HepG2 (cell line): ENCODE data around the gene TRAK1. TPM values are rescaled to one million over a fixed set of nuclear protein-coding genes. Genes with fewer than 3 reads are reported as not detected.

Experiments used
- ATAC-seq: fragments of 200-7000 bp; cut with Tn5 transposase; 3 replicates; pipeline ENCODE4 v1.9.1; 2020; ENCODE audit warnings: mild to moderate bottlenecking, moderate library complexity
- BruUV-seq: library from RNA; stranded (reverse); fragments of 400-500 nt; replicated peaks from 2 replicates; lab custom pipeline; 2021; lab: Mats Ljungman, UMichigan
- CTCF ChIA-PET: fragments of 300-600 bp; formaldehyde crosslinking; extraction: SDS; loops from one replicate; lab custom pipeline; 2021; ENCODE audit warnings: low total read pairs, inconsistent platforms, low intra/inter-chr PET ratio; lab: Yijun Ruan, JAX
- POLR2A ChIA-PET: fragments of 350-600 bp; sonication (Branson Sonifier 250); formaldehyde crosslinking; loops from one replicate; lab custom pipeline; 2020; ENCODE audit warnings: antibody characterized with exemption, inconsistent platforms; lab: Yijun Ruan, JAX
- DNase-seq: peaks from one replicate; pipeline ENCODE4 v3.0.0-alpha.2; 2015; ENCODE audit warnings: low spot score
- FAIRE-seq: peaks from 3 replicates; lab custom pipeline; 2011; peaks lifted over from hg19 to GRCh38; lab: Jason Lieb, UNC
- H2AFZ ChIP-seq: one replicate; pipeline ENCODE4 v1.6.1; 2011; ENCODE audit warnings: low read length, inconsistent platforms
- H3K27ac ChIP-seq: fragments of 300-600 bp; 3 replicates; pipeline ENCODE4 v1.8.0; 2011; ENCODE audit warnings: mixed run types, mild to moderate bottlenecking, mixed read lengths, low read length, inconsistent platforms; ENCODE audit not compliant: insufficient read depth; ENCODE audit errors: extremely low read length
- H3K27me3 ChIP-seq, 2 experiments: fragments of 200-600 bp in 1 of 2; 2 replicates in 1 of 2; 3 replicates in 1 of 2; pipeline versions ENCODE4 v1.6.0 to v1.8.0; 2011; ENCODE audit warnings: low read length in 2 of 2, mild to moderate bottlenecking in 2 of 2, moderate library complexity in 2 of 2, inconsistent platforms in 1 of 2; ENCODE audit not compliant: insufficient read depth in 2 of 2, control insufficient read depth in 1 of 2
- H3K36me3 ChIP-seq, 2 experiments: fragments of 200-600 bp in 1 of 2; replicated peaks in 1 of 2; 2 replicates in 1 of 2; 3 replicates in 1 of 2; pipeline versions ENCODE4 v1.5.1 to v1.8.0; 2011; ENCODE audit warnings: low read length in 2 of 2, inconsistent platforms in 1 of 2; ENCODE audit not compliant: insufficient read depth in 2 of 2, control insufficient read depth in 1 of 2
- H3K4me1 ChIP-seq: 2 replicates; pipeline ENCODE4 v1.5.1; 2012; ENCODE audit warnings: low read length, inconsistent platforms; ENCODE audit not compliant: insufficient read depth
- H3K4me2 ChIP-seq: 2 replicates; pipeline ENCODE4 v1.6.0; 2011; ENCODE audit warnings: low read depth, low read length, inconsistent platforms
- H3K4me3 ChIP-seq, 3 experiments: fragments of 200-600 bp in 1 of 3; sonication (generic), shearing (Covaris generic) in 1 of 3; replicated peaks in 1 of 3; 2 replicates each; pipeline ENCODE4 v1.5.1; 2011 to 2016; ENCODE audit warnings: low read length in 3 of 3, inconsistent platforms in 2 of 3, low read depth in 2 of 3, mild to moderate bottlenecking in 2 of 3, control low read depth in 1 of 3, mixed read lengths in 1 of 3; ENCODE audit not compliant: insufficient read depth in 1 of 3
- H3K79me2 ChIP-seq: one replicate; pipeline ENCODE4 v1.6.1; 2011; ENCODE audit warnings: low read length, inconsistent platforms; ENCODE audit not compliant: insufficient read depth
- H3K9ac ChIP-seq: 2 replicates; pipeline ENCODE4 v1.6.0; 2011; ENCODE audit warnings: mild to moderate bottlenecking, low read depth, low read length, inconsistent platforms; ENCODE audit not compliant: insufficient read depth
- H3K9me3 ChIP-seq: 2 replicates; pipeline ENCODE4 v1.5.1; 2012; ENCODE audit warnings: mild to moderate bottlenecking, low read length
- H4K20me1 ChIP-seq: 2 replicates; pipeline ENCODE4 v1.6.0; 2011; ENCODE audit warnings: inconsistent platforms, mild to moderate bottlenecking, low read length, moderate library complexity; ENCODE audit not compliant: insufficient read depth
- MAX ChIP-seq: IDR thresholded peaks from 2 replicates; pipeline ENCODE4 v1.6.1; 2012; ENCODE audit warnings: inconsistent platforms
- MYNN ChIP-seq: sonication (generic); formaldehyde crosslinking; IDR thresholded peaks from 2 replicates; pipeline ENCODE4 v1.4.0; 2020; ENCODE audit warnings: mild to moderate bottlenecking, low read depth, missing genetic modification reagents
- NCOA5 ChIP-seq: sonication (generic); formaldehyde crosslinking; IDR thresholded peaks from 2 replicates; pipeline ENCODE4 v1.4.0; 2020; ENCODE audit warnings: missing genetic modification reagents
- NFYC ChIP-seq: IDR thresholded peaks from 2 replicates; pipeline ENCODE4 v1.6.1; 2016; ENCODE audit warnings: missing genetic modification reagents, missing compliant biosample characterization
- PHF20 ChIP-seq: sonication (generic); formaldehyde crosslinking; IDR thresholded peaks from 2 replicates; pipeline ENCODE4 v1.5.0; 2020; ENCODE audit warnings: mild to moderate bottlenecking, missing genetic modification reagents
- PLRG1 ChIP-seq: fragments of 450-650 bp; conservative IDR thresholded peaks from 2 replicates; pipeline ENCODE4 v1.6.1; 2016
- PRDM15 ChIP-seq: sonication (generic); formaldehyde crosslinking; IDR thresholded peaks from 2 replicates; pipeline ENCODE4 v1.4.0; 2020; ENCODE audit warnings: missing genetic modification reagents
- RNF219 ChIP-seq: sonication (generic); formaldehyde crosslinking; IDR thresholded peaks from 2 replicates; pipeline ENCODE4 v1.5.0; 2020; ENCODE audit warnings: mild to moderate bottlenecking, missing genetic modification reagents
- TIGD3 ChIP-seq: sonication (generic); formaldehyde crosslinking; IDR thresholded peaks from 2 replicates; pipeline ENCODE4 v1.5.1; 2020; ENCODE audit warnings: mild to moderate bottlenecking, missing genetic modification reagents, borderline replicate concordance
- TMF1 ChIP-seq: sonication (generic); formaldehyde crosslinking; IDR thresholded peaks from 2 replicates; pipeline ENCODE4 v1.8.1; 2022; ENCODE audit warnings: low read depth, missing genetic modification reagents
- ZBTB42 ChIP-seq: sonication (generic); formaldehyde crosslinking; IDR thresholded peaks from 2 replicates; pipeline ENCODE4 v1.5.0; 2020; ENCODE audit warnings: mild to moderate bottlenecking, missing genetic modification reagents
- ZNF143 ChIP-seq: sonication (generic); formaldehyde crosslinking; IDR thresholded peaks from 2 replicates; pipeline ENCODE4 v1.4.0; 2020; ENCODE audit warnings: missing genetic modification reagents
- ZNF24 ChIP-seq: fragments of 450-650 bp; IDR thresholded peaks from 2 replicates; pipeline ENCODE4 v1.6.1; 2017; ENCODE audit warnings: antibody characterized with exemption, mild to moderate bottlenecking
- ZUFSP ChIP-seq: sonication (generic); formaldehyde crosslinking; IDR thresholded peaks from 2 replicates; pipeline ENCODE4 v1.9.0; 2021; ENCODE audit warnings: missing genetic modification reagents, mild to moderate bottlenecking, borderline replicate concordance
- WGBS: methylation state at CpG from one replicate; pipeline ENCODE4 v1.1.6; 2017; ENCODE audit warnings: low lambda C conversion rate; 5-methylcytosine and 5-hydroxymethylcytosine counted together
- in situ Hi-C: cut with HindIII; loops from 2 replicates; pipeline ENCODE4 v1.10.0; 2017; ENCODE audit warnings: low pct_unique_long_range_greater_than_20kb; ENCODE audit not compliant: extremely low pct_ligation_motif_present
- intact Hi-C: fragments of 100-400 bp; cut with micrococcal nuclease; formaldehyde crosslinking; loops from one replicate; pipeline ENCODE4 v1.10.0; 2022; ENCODE audit not compliant: unreplicated experiment
- polyA plus RNA-seq, 8 experiments: library from polyadenylated mRNA; depleted of rRNA in 3 of 8; stranded (reverse) in 7 of 8; unstranded in 1 of 8; fragments of >200 nt; fragmentation: Illumina TruSeq in 4 of 8; extraction: Trizol in 4 of 8; gene quantifications; 2 replicates each; pipeline versions ENCODE4 v1.2.1 to v1.2.3, GENCODE V29; 2011 to 2016; ENCODE audit warnings: low read depth in 4 of 8, missing spikeins in 1 of 8, mixed read lengths in 1 of 8; ENCODE audit not compliant: insufficient read depth in 1 of 8
- total RNA-seq, 5 experiments: library from RNA; depleted of rRNA; stranded (reverse); fragments of >200 nt; fragmentation: Illumina TruSeq; extraction: Trizol; gene quantifications; 2 replicates each; pipeline ENCODE4 v1.2.3, GENCODE V29; 2016; ENCODE audit warnings: low read depth in 1 of 5

TRAK1 gene
- total and polyA plus RNA-seq, 2 of the 13 experiments (the other 11 are each of a cell fraction or from before 2014, with no cell fraction given) = 20.5 to 46.6 TPM

GRCh38 chr3:42192334-42193200, 101.4 kb downstream of the TRAK1 start:
- Histone ChIP-seq H3K27ac (no peak overlapping the region), H3K36me3 (peaks cover 43 to 74% of the 10 kb centered on the region in 2 experiments), H3K9me3 (no peaks in the 10 kb centered on the region), H4K20me1 (peaks cover 4% of the 10 kb centered on the region; the same call in 1 of the 2 replicates), H3K79me2 (no peaks in the 10 kb centered on the region), H3K4me1 (no peaks in the 10 kb centered on the region), H2AFZ (no peak overlapping the region), H3K27me3 (no peaks in the 10 kb centered on the region), H3K4me3 (no peak overlapping the region), H3K9ac (no peak overlapping the region), H3K4me2 (no peak overlapping the region)
- in situ Hi-C loops (loop anchor here (5.0 to 25.0 kb wide), 3 partner anchors 78 to 300 kb away; no protein-coding TSS in a partner anchor), intact Hi-C loops (loop anchor here (5.0 kb wide), 1 partner anchor 300 kb away; no protein-coding TSS in a partner anchor)
- POLR2A ChIA-PET = interaction anchor here (1.4 to 3.4 kb wide), 2 partner anchors 72 to 75 kb away, joined by 6 to 15 read pairs; no protein-coding TSS in a partner anchor
- WGBS = 97% methylated on average over 8 of the region's 8 CpGs
- no peak for DNase-seq
- no peak for ATAC-seq
- CTCF ChIA-PET = interaction anchor here (1.7 to 4.6 kb wide), 2 partner anchors 75 to 298 kb away, joined by 8 to 104 read pairs; no protein-coding TSS in a partner anchor
- BruUV-seq = no TSS peak
- FAIRE-seq = no peak
- TF ChIP-seq PHF20 (CRISPR knock-in tag) (no peak), MYNN (no peak), PLRG1 (no peak), NCOA5 (no peak), RNF219 (no peak), PRDM15 (CRISPR knock-in tag) (no peak), ZNF24 (no peak), ZUFSP (CRISPR knock-in tag) (no peak), TIGD3 (no peak), TMF1 (CRISPR knock-in tag) (no peak), ZBTB42 (no peak), NFYC (CRISPR knock-in tag) (no peak), MAX (no peak), ZNF143 (no peak)
